CD14-positive monocyte (primary cell): Measurements from ENCODE around the gene SMARCA4. TPM values are rescaled to one million over a fixed set of nuclear protein-coding genes. Genes with fewer than 3 reads are reported as not detected.
A peak's percentile ranks its signal among the peaks of the same experiment; 100 is the strongest.

Source experiments
- DNase-seq, 3 donors: peaks; one replicate each; pipeline ENCODE4 v3.0.0-alpha.2; 2011 to 2022
- H2AFZ ChIP-seq: 2 replicates; pipeline ENCODE4 v1.6.0; 2012; ENCODE audit warnings: mild to moderate bottlenecking, low read depth, low read length, inconsistent platforms; ENCODE audit not compliant: insufficient read depth, poor library complexity, severe bottlenecking
- H3K27ac ChIP-seq, 2 donors: 1 replicate in 1 of 2; 2 replicates in 1 of 2; pipeline ENCODE4 v1.5.1; 2012 to 2013; ENCODE audit warnings: low read length in 2 of 2, control low read depth in 1 of 2, inconsistent platforms in 1 of 2, low read depth in 1 of 2, mild to moderate bottlenecking in 1 of 2
- H3K27me3 ChIP-seq, 2 donors: one replicate each; pipeline versions ENCODE4 v1.6.0 to v1.6.1; 2011 to 2013; ENCODE audit warnings: low read length in 2 of 2; ENCODE audit not compliant: control insufficient read depth in 2 of 2, insufficient read depth in 2 of 2
- H3K36me3 ChIP-seq, 2 donors: replicated peaks in 1 of 2; 1 replicate in 1 of 2; 2 replicates in 1 of 2; pipeline versions ENCODE4 v1.5.1 to v1.6.1; 2012 to 2013; ENCODE audit warnings: low read length in 2 of 2, control low read depth in 1 of 2, inconsistent platforms in 1 of 2, mild to moderate bottlenecking in 1 of 2; ENCODE audit not compliant: insufficient read depth in 2 of 2, control insufficient read depth in 1 of 2
- H3K4me1 ChIP-seq, 2 donors: 1 replicate in 1 of 2; 2 replicates in 1 of 2; pipeline versions ENCODE4 v1.5.1 to v1.6.1; 2012 to 2013; ENCODE audit warnings: low read length in 2 of 2, control low read depth in 1 of 2, inconsistent platforms in 1 of 2, mild to moderate bottlenecking in 1 of 2, moderate library complexity in 1 of 2; ENCODE audit not compliant: insufficient read depth in 2 of 2, control insufficient read depth in 1 of 2
- H3K4me2 ChIP-seq: replicated peaks from 2 replicates; pipeline ENCODE3; 2012; ENCODE audit warnings: low read length, moderate library complexity, mild to moderate bottlenecking; ENCODE audit not compliant: poor library complexity, severe bottlenecking; ENCODE audit errors: extremely low read depth
- H3K4me3 ChIP-seq, 3 experiments: fragments of 200-600 bp in 1 of 3; sonication (generic) in 1 of 3; replicated peaks in 1 of 3; 1 replicate in 2 of 3; 2 replicates in 1 of 3; pipeline ENCODE4 v1.5.1; 2011 to 2013; ENCODE audit warnings: low read length in 3 of 3, mild to moderate bottlenecking in 3 of 3, control low read depth in 2 of 3, low read depth in 2 of 3, inconsistent platforms in 1 of 3, moderate library complexity in 1 of 3
- H3K79me2 ChIP-seq: 2 replicates; pipeline ENCODE4 v1.6.0; 2012; ENCODE audit warnings: mild to moderate bottlenecking, control low read depth, inconsistent platforms, low read length, moderate library complexity; ENCODE audit not compliant: insufficient read depth
- H3K9ac ChIP-seq: 2 replicates; pipeline ENCODE4 v1.6.0; 2017; ENCODE audit warnings: low read length, mild to moderate bottlenecking; ENCODE audit not compliant: insufficient read depth, poor library complexity, severe bottlenecking
- H3K9me3 ChIP-seq, 2 donors: replicated peaks in 1 of 2; 1 replicate in 1 of 2; 2 replicates in 1 of 2; pipeline versions ENCODE4 v1.5.1 to v1.6.1; 2012 to 2013; ENCODE audit warnings: low read length in 2 of 2, control low read depth in 1 of 2; ENCODE audit not compliant: control insufficient read depth in 1 of 2, insufficient read depth in 1 of 2
- H4K20me1 ChIP-seq: 2 replicates; pipeline ENCODE4 v1.6.0; 2012; ENCODE audit warnings: mild to moderate bottlenecking, low read length, control low read depth, moderate library complexity; ENCODE audit not compliant: insufficient read depth
- H3K27ac Mint-ChIP-seq, 7 donors: one replicate each; pipeline ENCODE4 v1.8.0; 2020; ENCODE audit warnings: mild to moderate bottlenecking in 7 of 7, mixed read lengths in 7 of 7, moderate library complexity in 6 of 7, inconsistent platforms in 2 of 7
- H3K27me3 Mint-ChIP-seq, 3 donors: one replicate each; pipeline ENCODE4 v1.8.0; 2021 to 2022; ENCODE audit warnings: low read depth in 3 of 3, mild to moderate bottlenecking in 3 of 3, mixed read lengths in 3 of 3, moderate library complexity in 3 of 3, inconsistent platforms in 1 of 3
- H3K36me3 Mint-ChIP-seq, 2 donors: one replicate each; pipeline ENCODE4 v1.8.0; 2020; ENCODE audit warnings: mixed read lengths in 2 of 2, inconsistent platforms in 1 of 2, mild to moderate bottlenecking in 1 of 2
- H3K4me1 Mint-ChIP-seq: one replicate; pipeline ENCODE4 v1.8.0; 2020; ENCODE audit warnings: mild to moderate bottlenecking, mixed read lengths
- H3K4me3 Mint-ChIP-seq, 2 donors: one replicate each; pipeline ENCODE4 v1.8.0; 2020; ENCODE audit warnings: mild to moderate bottlenecking in 2 of 2, mixed read lengths in 2 of 2, moderate library complexity in 1 of 2
- H3K9me3 Mint-ChIP-seq, 7 donors: one replicate each; pipeline ENCODE4 v1.8.0; 2020 to 2022; ENCODE audit warnings: mixed read lengths in 7 of 7, mild to moderate bottlenecking in 6 of 7, moderate library complexity in 6 of 7, inconsistent platforms in 2 of 7
- CTCF ChIP-seq: fragments of 200-600 bp; IDR thresholded peaks from one replicate; pipeline ENCODE4 v1.8.0; 2022; ENCODE audit warnings: antibody characterized with exemption, mild to moderate bottlenecking
- WGBS: methylation state at CpG from one replicate; pipeline ENCODE4 v1.1.5; 2013; ENCODE audit warnings: missing lambda C conversion rate; ENCODE audit not compliant: insufficient coverage; 5-methylcytosine and 5-hydroxymethylcytosine counted together
- intact Hi-C, 2 donors: fragments of 100-400 bp; cut with micrococcal nuclease; formaldehyde crosslinking; loops; one replicate each; pipeline versions ENCODE4 v1.15.0 to v1.15.1; 2023
- polyA plus RNA-seq, 3 donors: library from polyadenylated mRNA; depleted of rRNA in 1 of 3; unstranded in 2 of 3; stranded (reverse) in 1 of 3; fragments of 300-500 nt in 2 of 3; fragments of >200 nt in 1 of 3; fragmentation: Illumina TruSeq in 2 of 3; gene quantifications; 1 replicate in 2 of 3; 2 replicates in 1 of 3; pipeline ENCODE4 v1.2.3, GENCODE V29; 2012 to 2021

The SMARCA4 gene
- polyA plus RNA-seq, 3 donors, result 5.1 to 53.3 (median 7.0) TPM

DNA sequence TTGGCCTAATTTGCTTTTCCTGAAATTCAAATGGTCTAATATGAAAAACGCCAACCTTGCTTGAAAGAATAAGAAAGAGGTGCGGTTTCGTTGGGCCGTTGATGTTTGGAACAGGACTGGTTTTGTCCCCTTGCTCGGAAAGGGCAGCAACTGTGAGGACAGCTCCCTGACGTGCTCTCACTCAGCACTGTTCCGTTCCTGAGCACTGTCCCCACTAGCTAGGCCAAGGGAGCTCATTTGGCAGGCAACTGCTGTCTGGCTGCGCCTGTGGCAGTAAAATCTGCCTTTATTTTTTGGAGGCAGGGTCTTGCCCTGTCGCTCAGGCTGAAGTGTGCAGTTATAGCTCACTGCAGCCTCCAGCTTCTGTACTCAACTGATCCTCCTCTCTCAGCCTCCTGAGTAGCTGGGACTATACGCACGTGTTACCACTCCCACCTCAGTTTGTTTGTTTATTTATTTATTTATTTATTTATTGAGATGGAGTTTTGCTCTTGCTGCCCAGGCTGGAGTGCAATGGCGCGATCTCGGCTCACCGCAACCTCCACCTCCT lies 132.9 kb downstream of the SMARCA4 start:
- intact Hi-C loops, result no loop called here
- Mint-ChIP-seq H3K4me1 (peaks cover 64% of the 10 kb centered on the region), H3K27me3 (no peaks in the 10 kb centered on the region), H3K4me3 (peak overlapping the region in 1 of 2 donors; percentile 7), H3K27ac (peak overlapping the region; percentile 99 to 100 (median 100)), H3K9me3 (peaks cover 0 to 3% (median 0%) of the 10 kb centered on the region in 7 donors), H3K36me3 (peaks cover 3 to 28% of the 10 kb centered on the region in 2 donors)
- Histone ChIP-seq H3K4me3 (peak overlapping the region in 1 of 3 experiments; percentile 21), H3K4me2 (no peak overlapping the region), H3K9ac (peak overlapping the region; percentile 88), H3K36me3 (no peaks in the 10 kb centered on the region), H4K20me1 (peaks cover 10% of the 10 kb centered on the region), H2AFZ (no peak overlapping the region), H3K27me3 (peaks cover 0 to 5% of the 10 kb centered on the region in 2 donors), H3K4me1 (peaks cover 79 to 83% of the 10 kb centered on the region in 2 donors), H3K79me2 (peaks cover 48% of the 10 kb centered on the region), H3K9me3 (no peaks in the 10 kb centered on the region), H3K27ac (peak overlapping the region; percentile 97 to 99)
- no peak for DNase-seq
- 78% methylated on average over 11 of the region's 15 CpGs for WGBS
- no peak for TF ChIP-seq CTCF

DNA sequence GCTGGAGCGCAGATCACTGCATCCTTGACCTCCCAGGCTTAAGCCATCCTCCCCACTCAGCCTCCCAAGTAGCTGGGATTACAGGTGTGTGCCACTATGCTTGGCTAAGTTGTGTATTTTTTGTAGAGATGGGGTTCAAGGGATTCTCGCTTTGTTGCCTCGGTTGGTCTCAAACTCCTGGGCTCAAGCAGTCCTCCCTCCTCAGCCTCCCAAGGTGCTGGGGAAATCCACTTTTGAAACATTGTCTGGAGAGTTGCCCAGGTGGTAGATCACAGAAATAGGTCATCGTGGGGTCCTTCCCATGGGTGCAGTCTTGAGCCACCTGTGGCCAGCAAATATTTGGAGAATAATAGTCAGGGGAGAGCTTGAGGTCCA lies 133.7 kb downstream of the SMARCA4 start:
- 40% methylated on average over 1 of the region's 4 CpGs for WGBS
- Histone ChIP-seq H3K4me2 (peak overlapping the region; percentile 62), H2AFZ (no peak overlapping the region), H3K4me1 (peaks cover 71 to 76% of the 10 kb centered on the region in 2 donors), H3K9me3 (no peaks in the 10 kb centered on the region), H3K36me3 (peaks cover 0 to 2% of the 10 kb centered on the region in 2 donors), H3K79me2 (peaks cover 48% of the 10 kb centered on the region), H4K20me1 (peaks cover 10% of the 10 kb centered on the region), H3K27me3 (no peaks in the 10 kb centered on the region), H3K4me3 (peak overlapping the region in 1 of 3 experiments; percentile 55), H3K9ac (no peak overlapping the region), H3K27ac (peak overlapping the region; percentile 37 to 74)
- H3K4me3 Mint-ChIP-seq, result peak overlapping the region in 1 of 2 donors; percentile 64
- TF ChIP-seq CTCF, result no peak
- intact Hi-C loops, result no loop called here
- H3K36me3 Mint-ChIP-seq, result peaks cover 6 to 31% of the 10 kb centered on the region in 2 donors
- DNase-seq, result no peak
- H3K27me3 Mint-ChIP-seq, result peaks cover 0 to 2% (median 0%) of the 10 kb centered on the region in 3 donors
- peaks cover 0 to 3% (median 0%) of the 10 kb centered on the region in 7 donors for H3K9me3 Mint-ChIP-seq
- H3K4me1 Mint-ChIP-seq, result peaks cover 58% of the 10 kb centered on the region
- peak overlapping the region; percentile 87 to 100 (median 100) for H3K27ac Mint-ChIP-seq
